Measurements from ENCODE around the gene GIMD1.

Gene GIMD1

DNA sequence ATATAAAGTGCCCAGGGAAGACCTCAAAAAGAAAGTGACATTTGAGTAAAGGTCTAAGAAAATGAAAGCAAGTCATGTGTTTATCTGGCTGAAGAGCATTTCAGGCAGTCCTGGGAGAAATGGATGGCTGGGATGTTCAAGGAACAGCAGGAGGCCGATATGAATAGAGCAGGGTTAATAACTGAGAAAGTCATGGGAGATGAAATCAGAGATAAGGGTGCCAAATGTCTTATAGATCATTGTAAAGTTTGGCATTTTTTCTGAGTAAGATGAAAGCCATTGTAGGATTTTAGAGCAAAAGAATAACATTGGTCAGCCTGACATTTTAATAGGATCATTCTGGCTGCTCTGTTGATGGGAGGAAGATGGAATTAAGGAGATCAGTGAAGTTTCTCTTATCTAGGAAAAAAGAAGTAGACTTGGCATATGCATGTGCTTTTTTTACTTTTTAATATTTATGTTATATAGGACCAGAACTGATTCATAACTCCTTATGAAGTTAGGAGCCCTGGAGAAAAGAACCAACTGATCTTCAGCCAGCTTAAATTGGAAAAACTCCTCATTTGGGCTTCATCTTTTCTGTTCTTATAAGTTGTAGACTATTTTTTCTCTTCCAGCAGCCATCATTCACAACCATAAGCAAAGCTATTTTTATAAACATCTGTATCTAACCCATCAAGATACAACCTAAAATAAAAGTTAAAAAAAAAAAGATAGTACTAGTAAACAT lies 33.7 kb downstream of the GIMD1 start:
- TF ChIP-seq OSR1 (CRISPR knock-in tag; IDR thresholded peaks at IDR 0.05) (no peak), CSDC2 (CRISPR knock-in tag; IDR thresholded peaks at IDR 0.05) (no peak), SNAI2 (CRISPR knock-in tag; IDR thresholded peaks at IDR 0.05) (no peak), ISL1 (CRISPR knock-in tag; IDR thresholded peaks at IDR 0.05) (peak; percentile 15; the same call in 1 of the 2 replicates), BACH2 (CRISPR knock-in tag; IDR thresholded peaks at IDR 0.05; ENCODE audit: borderline replicate concordance) (no peak)

DNA sequence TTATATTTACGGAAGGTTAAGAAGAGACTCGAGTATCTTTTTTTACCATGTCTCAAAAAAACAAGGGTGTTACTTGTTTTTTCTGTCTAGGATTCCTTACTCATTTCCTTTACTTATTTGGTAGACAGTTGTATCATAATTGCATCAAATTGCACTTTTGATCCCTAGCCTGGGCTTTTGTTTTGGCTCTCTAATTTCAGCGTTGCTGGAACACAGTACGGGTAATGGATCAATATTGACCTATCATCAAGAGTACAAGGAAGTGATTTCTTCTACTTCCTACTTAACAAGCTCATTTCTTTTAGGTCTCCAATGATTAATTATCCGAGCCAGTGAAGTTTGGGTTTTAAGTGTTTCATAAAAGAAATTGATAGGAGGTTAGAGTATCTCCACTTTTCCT lies 35.4 kb downstream of the GIMD1 start:
- no peak for ATAC-seq
- TF ChIP-seq ZNF70 (CRISPR knock-in tag; IDR thresholded peaks at IDR 0.05), result no peak
- no peak for TF ChIP-seq ZC3H10 (CRISPR knock-in tag; IDR thresholded peaks at IDR 0.05)
- TF ChIP-seq SNAI2 (CRISPR knock-in tag; IDR thresholded peaks at IDR 0.05), result no peak
- TF ChIP-seq, protein P1, sequence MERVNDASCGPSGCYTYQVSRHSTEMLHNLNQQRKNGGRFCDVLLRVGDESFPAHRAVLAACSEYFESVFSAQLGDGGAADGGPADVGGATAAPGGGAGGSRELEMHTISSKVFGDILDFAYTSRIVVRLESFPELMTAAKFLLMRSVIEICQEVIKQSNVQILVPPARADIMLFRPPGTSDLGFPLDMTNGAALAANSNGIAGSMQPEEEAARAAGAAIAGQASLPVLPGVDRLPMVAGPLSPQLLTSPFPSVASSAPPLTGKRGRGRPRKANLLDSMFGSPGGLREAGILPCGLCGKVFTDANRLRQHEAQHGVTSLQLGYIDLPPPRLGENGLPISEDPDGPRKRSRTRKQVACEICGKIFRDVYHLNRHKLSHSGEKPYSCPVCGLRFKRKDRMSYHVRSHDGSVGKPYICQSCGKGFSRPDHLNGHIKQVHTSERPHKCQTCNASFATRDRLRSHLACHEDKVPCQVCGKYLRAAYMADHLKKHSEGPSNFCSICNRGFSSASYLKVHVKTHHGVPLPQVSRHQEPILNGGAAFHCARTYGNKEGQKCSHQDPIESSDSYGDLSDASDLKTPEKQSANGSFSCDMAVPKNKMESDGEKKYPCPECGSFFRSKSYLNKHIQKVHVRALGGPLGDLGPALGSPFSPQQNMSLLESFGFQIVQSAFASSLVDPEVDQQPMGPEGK (CRISPR knock-in tag; IDR thresholded peaks at IDR 0.05; ENCODE audit: borderline replicate concordance), result no peak
- no peak for TF ChIP-seq TSHZ2 (CRISPR knock-in tag; IDR thresholded peaks at IDR 0.05)
- TF ChIP-seq TOX (CRISPR knock-in tag; IDR thresholded peaks at IDR 0.05; ENCODE audit: borderline replicate concordance), result no peak
- no peak for TF ChIP-seq TCF4 (CRISPR knock-in tag; IDR thresholded peaks at IDR 0.05; ENCODE audit: borderline replicate concordance)
- no peak for TF ChIP-seq OSR1 (CRISPR knock-in tag; IDR thresholded peaks at IDR 0.05)
- TF ChIP-seq CSDC2 (CRISPR knock-in tag; IDR thresholded peaks at IDR 0.05), result no peak
- TF ChIP-seq BACH2 (CRISPR knock-in tag; IDR thresholded peaks at IDR 0.05; ENCODE audit: borderline replicate concordance), result no peak
- TF ChIP-seq GLIS3 (CRISPR knock-in tag; IDR thresholded peaks at IDR 0.05), result no peak
- no peak for TF ChIP-seq ARNTL (CRISPR knock-in tag; IDR thresholded peaks at IDR 0.05; ENCODE audit: borderline replicate concordance, low read depth)

More for the DNA sequence above, 33.7 kb downstream of the GIMD1 start:
- ATAC-seq, result peak; percentile 68

DNA sequence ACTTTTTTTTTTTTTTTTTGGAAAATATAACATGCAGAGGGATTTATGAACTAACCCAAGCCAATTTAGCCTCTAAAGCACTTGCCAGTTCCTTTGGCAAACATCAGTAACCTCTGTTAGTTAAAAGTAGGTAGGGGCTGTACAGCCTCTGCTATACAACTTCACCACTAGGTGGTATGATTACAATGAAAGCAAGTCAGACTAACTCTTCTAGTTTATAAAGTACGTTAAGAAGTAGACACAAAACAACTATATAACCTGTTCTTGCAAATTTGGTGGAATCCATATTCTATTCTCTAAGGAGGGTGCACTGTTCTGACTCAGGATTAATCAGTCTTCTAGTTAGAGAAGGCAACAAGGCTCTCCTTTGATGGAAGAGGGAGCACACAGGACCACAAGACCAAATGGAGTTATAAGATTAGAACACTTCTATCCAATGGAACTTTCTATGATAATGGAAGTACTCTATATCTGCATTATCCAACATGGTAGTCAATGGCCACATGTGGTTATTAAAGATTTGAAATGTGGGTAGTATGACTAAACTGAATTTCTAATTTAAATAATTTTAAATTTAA lies 39.4 kb downstream of the GIMD1 start:
- ATAC-seq, result peak; percentile 95
- TF ChIP-seq BACH2 (CRISPR knock-in tag; IDR thresholded peaks at IDR 0.05; ENCODE audit: borderline replicate concordance) (no peak), ZC3H10 (CRISPR knock-in tag; IDR thresholded peaks at IDR 0.05) (no peak), GLIS3 (CRISPR knock-in tag; IDR thresholded peaks at IDR 0.05) (no peak), PPARA (CRISPR knock-in tag; IDR thresholded peaks at IDR 0.05; ENCODE audit: borderline replicate concordance) (no peak), ZNF70 (CRISPR knock-in tag; IDR thresholded peaks at IDR 0.05) (no peak), ESRRG (CRISPR knock-in tag; IDR thresholded peaks at IDR 0.05) (no peak), ZFP30 (CRISPR knock-in tag; IDR thresholded peaks at IDR 0.05) (no peak)

DNA sequence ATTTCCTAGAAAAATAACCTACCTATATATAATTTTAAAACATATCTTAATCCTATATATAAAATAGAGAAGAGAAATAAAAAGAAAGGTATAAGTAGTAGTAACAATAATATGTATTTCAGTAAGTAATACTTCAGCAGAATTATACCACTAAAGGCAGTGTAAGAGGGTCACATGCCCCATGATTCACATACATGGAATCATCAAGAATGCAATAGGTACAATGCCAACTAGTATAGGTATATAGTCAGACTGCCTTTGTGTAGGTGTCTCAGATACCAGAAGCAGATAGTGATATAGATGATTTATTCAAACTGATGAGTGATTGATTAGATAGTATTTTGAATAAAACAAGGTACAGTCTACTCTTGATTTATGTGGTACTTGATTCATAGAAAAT lies 42.8 kb downstream of the GIMD1 start:
- ATAC-seq, result no peak
- TF ChIP-seq ZC3H10 (CRISPR knock-in tag; IDR thresholded peaks at IDR 0.05), result no peak
- TF ChIP-seq, protein P1 (CRISPR knock-in tag; IDR thresholded peaks at IDR 0.05; ENCODE audit: borderline replicate concordance), result no peak
- TF ChIP-seq ESRRG (CRISPR knock-in tag; IDR thresholded peaks at IDR 0.05), result no peak
- TF ChIP-seq GLIS3 (CRISPR knock-in tag; IDR thresholded peaks at IDR 0.05), result no peak
- TF ChIP-seq ZFP30 (CRISPR knock-in tag; IDR thresholded peaks at IDR 0.05), result no peak
- TF ChIP-seq TCF4 (CRISPR knock-in tag; IDR thresholded peaks at IDR 0.05; ENCODE audit: borderline replicate concordance), result no peak
- no peak for TF ChIP-seq PPARA (CRISPR knock-in tag; IDR thresholded peaks at IDR 0.05; ENCODE audit: borderline replicate concordance)
- no peak for TF ChIP-seq ZNF8 (CRISPR knock-in tag; IDR thresholded peaks at IDR 0.05)
- TF ChIP-seq ZNF70 (CRISPR knock-in tag; IDR thresholded peaks at IDR 0.05), result no peak
- no peak for TF ChIP-seq CSRNP3 (CRISPR knock-in tag; IDR thresholded peaks at IDR 0.05)
- no peak for TF ChIP-seq ZNF565 (CRISPR knock-in tag; conservative IDR thresholded peaks at IDR 0.05; ENCODE audit: low read depth)
- TF ChIP-seq OSR1 (CRISPR knock-in tag; IDR thresholded peaks at IDR 0.05), result no peak
- no peak for TF ChIP-seq CSDC2 (CRISPR knock-in tag; IDR thresholded peaks at IDR 0.05)
